HG03039 (cell line): ENCODE data around the gene SNPH.

ENCODE experiments used
- ATAC-seq: cut with Tn5 transposase; IDR thresholded peaks from one replicate; pipeline ENCODE4 v1.9.1; 2021; ENCODE audit warnings: mild to moderate bottlenecking, moderate library complexity; ENCODE audit not compliant: unreplicated experiment

The SNPH gene

DNA sequence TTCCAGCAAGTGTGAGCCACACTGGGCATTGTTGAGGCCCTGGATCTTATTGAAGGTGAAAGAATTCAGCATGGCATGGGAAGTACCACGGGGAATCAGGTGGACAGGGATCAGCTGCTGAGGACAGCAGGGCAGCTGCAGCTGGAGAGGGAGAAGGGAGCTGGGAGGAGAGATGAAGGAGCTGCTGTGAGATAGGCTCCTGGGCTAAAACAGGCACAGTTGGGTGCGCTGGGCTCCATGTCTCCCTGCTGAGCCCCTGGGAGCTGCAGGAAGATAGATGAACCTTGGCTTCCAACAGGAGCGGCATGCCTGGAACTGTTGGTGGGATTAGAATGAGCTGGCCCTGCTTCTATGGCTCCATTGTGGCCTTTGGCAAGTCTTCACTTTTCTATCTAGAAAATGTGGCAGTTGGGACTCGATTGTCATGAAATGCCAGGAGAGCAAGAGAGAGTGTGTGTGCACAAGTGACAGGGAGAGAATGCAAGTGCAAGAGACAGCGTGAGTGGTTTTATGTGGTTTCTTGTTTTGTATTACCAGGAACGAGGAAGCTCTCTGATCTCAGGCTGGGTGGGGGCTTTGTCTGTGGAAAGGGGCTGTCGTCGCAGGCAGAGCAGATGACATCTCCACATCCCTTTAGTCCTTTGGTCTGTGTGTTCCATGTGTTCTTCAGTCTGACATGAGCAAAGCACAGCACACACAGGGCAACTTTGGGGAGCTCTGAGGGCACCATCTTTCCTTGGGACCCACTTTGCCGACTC is 20.4 kb downstream of the SNPH start:
- no peak for ATAC-seq

DNA sequence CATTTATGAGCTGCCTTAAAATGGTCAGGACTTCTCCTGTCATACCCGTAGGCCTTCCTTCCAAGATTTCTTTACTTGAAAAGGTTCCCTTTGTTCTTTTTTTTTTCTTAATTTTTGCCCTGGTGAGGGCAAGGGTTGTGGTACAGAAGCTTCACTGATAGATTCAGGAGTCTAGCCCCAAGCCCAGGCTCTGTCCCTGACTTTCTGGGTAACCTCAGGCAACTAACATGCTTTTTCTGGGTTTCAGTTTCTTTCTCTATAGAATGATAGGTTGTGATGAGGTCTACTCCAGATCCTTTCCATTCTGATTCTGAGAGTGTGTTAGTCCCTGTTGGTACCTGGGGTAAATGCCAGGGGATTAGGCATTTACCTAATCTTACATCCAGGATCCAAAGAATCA is 21.2 kb downstream of the SNPH start:
- no peak for ATAC-seq

DNA sequence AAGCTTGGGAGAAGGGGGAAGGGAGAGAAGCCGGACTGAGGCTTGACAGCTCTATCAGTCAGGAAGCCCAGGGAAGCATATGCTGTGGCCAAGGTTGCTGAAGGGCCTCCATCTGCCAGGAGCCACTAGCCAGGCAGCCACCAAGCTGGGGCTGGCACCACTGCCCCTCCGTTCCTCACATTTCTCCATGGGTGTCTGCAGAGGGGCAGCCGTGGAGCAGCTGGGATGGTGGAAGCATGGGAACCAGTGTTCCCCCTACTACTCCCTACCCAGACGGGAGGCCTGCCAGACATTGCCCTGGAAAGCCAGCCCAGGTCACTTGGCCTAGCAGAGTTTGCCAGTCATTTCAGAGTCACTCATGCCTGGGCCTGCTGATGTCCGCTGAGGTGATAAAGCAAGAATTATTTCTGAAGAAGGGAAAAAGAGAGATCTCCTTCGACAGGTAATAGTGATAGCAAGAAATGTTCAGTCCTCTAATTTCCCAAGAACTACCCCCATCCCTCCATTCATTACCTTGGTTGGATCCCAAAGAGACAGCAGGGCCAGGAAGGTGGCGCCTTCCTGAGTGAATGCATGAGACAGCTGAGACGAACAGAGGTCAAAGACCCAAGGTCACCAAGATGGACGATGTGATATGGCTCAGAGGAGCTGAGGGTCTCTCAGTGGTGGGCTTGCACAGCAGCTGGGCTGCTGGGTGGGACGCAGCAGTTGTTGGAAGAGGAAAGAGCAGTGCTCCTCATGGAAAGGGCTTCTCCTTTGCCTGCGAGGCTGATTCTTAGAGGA is 21.9 kb downstream of the SNPH start:
- no peak for ATAC-seq

DNA sequence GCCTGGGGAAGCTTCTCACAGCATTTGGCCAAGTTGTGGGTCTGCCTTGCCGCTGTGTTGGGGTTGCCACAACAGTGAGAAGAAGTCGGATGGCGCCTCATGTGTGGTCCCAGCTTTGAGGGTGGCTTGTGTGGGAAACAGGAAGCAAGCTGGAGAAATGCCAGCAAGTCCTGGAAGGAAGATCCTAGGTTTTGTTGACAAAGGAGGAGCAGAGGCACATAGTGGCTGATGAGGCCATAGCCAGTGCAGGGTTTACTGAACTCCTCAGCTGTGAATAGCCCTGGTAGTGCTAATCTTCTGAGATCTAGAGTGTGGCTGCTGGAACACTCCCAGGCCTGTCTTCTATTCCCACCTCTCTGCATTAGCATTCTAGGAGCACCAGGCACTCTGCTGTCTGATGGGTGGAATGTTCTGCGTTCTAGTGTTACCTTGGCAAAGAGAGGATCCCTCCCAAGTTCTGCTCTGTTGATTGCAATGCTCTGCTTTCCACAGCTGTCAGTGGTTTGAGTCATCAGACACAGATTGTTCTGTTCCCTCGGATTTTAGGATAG is 25.2 kb downstream of the SNPH start:
- no peak for ATAC-seq

DNA sequence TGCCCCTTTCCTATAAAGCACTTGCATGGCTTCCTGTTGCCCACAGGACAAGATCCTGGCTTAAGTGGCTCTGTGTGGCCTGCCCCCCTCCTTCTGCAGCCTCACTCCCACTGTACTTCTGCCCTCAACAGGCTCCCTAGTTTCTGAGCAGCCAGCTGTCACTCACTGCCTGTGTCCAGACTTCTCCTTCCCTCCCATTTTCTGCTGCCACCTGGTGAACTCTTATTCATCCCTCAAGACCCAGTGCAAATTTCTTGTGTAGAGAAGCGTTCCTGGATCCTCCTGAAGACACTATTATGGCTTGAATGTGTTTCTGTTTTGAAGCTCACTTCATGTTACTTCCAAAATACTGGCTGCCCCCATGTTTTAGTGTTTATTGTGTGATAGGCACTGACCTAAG is 26.5 kb downstream of the SNPH start:
- ATAC-seq, result no peak

DNA sequence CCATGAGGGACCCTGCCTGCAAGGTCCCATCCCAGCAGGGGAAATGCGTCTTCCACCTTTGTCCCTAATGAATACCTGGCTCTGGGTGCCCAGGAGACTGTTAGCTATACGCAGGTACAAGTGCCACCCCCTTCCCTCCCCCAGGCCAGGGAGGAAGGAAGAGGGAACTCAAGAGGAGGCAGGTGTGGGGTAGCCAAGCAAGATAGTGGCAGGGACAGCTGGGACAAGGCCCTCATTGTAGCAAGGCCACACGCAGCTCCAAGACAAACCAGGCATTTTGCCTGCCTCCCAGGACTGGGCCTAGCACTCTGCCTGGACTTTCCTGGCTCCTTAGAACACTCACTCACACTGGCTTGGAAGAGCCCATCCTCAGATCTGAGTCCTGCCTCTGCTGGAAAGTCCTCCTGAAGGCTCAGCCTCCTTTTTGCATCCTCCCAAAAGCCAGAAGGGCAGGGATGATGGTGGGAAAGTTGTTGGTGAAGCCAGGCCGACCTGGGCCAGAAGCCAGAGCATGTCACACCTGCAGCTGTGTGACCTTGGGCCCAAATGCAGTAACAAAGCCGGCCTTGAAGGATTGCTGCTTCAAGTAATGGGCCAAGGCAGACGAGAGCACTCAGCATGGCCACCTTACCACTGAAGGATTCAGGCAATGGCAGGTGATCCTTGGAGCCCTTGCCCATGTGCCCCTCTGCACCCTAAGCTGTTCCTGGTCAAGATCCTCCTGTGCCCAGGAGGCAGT is 27.7 kb downstream of the SNPH start:
- ATAC-seq, result no peak

DNA sequence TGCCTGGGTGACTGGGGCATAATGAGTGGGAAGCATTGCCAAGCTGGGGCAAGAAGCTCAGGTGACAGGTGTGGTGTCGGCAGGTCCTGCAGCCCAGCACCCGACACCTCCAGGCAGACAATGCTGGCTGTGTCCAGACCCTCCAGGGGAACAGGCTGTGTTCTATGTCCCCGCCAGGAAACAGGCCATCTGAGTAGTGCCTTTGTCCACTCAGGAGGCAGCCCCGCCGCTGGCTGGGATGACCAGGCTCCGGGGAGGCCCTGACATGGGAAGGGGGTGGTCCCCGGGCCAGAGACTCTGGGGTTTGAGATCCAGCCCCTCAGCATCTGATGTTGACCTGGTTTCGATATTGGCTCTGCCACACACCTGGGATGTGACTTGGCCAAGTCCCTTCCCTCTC is 28.4 kb downstream of the SNPH start:
- ATAC-seq, result no peak

DNA sequence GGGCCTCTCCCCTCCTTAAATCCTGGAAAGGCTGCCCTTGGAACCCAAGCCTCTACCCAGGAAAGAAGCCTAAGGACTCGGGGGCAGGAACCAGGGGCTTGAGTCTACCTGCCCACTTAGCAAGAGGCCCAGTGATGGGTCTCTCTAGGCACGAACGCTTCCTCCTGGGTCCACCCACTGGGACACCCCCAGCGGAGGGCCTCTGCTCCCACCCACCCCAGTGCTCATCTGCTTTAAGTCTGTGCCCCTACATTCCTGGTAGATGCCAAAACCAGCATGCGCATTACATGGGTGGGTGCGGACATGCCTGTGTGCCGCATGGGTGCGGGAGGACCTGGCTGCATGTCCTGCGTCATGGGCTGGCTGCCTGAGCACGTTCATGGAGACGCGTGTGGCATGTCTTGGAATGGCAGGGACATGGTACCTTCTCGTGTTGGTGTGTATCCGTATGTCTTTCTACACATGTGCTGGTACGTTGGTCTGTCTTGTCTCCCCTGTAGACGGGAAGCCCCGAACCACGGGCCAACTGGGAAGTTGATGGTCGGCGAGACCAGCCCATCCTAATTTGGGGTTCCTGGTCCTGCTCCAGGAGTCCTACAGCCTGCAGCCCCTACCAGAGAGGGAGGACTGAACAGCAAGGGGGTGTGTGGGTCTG is 29.3 kb downstream of the SNPH start:
- ATAC-seq, result no peak

DNA sequence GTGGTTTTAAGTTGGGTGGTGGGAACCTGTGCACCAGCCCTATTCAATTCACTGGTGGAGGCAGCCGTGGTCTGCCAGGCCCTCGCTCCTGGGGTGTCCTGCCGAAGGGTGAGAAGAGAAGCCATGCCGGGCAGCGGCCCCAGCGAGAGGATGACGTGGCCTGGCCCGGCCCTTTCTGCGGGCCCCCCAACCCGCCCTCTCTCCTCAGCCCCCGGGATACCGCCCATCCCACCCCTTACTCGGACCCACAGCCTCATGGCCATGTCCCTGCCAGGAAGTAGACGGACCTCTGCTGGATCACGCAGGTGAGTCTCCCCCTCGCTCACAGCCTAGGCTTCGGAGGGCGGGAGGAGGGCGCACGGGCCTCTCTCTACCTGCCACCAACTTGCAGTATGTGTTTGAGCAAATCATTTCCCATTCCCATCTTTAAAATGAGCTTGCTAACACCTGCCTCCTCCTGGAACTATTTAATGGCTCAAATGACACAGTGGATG is 30.1 kb downstream of the SNPH start:
- ATAC-seq, result no peak

DNA sequence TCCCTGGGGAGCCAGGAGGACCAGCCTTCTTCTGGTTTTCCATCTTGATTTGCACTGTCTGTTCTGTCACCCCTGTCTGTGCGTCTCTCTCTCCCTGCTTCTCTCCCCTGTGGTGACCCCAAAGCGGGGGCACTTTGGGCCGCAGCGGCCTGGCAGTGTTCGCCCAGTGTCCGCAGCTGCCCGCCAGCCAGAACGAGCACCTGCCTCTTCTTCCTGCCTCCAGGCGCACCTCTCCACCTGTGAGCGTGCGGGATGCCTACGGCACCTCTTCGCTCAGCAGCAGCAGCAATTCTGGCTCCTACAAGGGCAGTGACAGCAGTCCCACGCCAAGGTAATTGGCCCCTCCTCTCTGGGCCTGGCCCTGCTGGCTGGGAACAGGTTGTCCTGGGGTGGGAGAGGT is 30.8 kb downstream of the SNPH start:
- no peak for ATAC-seq

DNA sequence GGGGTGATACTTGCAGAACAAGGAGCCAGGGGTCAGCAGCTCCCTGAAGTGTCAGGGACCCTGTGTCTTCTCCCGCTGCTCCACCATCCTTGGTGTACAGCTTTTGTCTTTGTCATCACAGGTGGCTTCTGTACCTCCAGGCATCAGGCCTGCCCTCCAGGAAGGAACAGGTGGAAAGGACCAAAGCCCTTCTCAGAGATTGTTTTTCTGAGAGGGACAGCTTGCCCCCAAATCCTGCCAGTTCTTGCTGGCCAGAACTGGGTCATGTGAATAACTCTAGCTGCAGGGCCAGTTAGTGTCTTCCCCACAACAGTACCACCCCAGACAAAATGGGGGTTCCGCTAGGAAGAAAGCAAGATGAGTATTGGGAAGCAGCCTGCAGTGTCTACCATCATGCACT is 31.4 kb downstream of the SNPH start:
- ATAC-seq, result no peak

DNA sequence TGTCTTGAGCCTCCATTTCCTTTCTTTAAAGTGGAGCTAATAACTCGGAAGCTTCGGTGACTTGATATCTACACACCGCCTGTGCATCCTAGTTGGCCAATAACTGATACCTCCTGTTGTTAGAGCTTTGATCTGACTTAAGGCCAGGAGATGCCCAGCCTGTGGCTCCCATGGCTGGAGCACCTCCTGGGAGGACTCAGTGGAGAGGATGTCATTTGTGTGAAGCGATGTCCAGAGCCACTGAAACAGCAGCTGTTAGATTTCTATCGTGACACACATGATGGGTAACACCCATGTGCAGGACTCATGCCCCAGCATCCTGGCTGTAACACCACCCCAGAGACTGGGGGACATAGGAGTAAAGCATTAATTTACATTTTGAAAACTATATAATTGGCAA is 32.1 kb downstream of the SNPH start:
- no peak for ATAC-seq

DNA sequence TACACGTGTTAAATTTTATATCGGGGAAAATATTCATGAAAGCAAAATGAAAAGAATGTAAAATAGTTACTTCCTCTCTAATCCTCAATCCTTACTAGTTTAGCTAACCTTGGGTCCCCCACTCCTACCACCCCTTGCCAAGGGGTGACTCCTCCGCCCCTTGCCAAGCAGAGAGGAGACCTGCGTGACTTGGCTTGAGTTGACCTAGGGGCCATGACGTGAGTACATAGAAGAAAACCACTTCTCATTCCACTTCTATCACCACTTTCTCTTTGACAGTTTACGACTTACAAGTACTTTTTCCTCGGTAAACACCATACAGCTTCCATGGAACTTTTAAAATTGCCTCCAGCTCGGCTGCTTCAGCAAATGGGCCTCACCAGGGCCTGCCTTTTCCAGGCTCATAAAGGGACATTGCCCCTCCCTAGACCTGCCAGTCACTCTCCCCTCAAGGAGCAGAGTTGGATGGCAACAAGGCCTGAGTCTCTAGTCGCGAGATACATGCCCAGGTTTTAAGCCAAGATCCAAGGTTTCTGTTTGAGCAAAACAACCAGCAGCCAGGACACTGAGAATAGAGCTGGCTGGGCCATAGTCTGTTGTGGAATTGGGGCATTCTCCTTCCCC is 32.9 kb downstream of the SNPH start:
- no peak for ATAC-seq

DNA sequence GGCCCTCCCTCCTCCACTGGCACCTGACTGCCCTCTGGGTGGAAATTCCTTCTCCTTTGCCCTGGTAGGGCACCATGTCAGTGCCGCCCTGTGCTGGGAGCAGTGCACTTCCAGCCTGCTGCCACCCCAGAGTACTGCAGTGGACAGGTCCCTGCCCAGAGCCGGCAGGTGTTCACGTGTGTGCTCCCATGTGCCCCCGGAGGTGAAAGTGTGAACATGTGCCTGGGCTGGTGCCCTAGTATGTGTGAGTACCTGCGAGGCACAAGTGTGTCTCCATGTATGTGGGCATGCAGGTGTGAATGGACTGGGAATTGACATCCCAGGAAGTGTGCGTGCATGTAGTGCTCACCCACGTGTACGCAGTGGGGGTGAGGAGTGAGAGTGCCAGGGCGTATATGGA is 33.4 kb downstream of the SNPH start:
- no peak for ATAC-seq

DNA sequence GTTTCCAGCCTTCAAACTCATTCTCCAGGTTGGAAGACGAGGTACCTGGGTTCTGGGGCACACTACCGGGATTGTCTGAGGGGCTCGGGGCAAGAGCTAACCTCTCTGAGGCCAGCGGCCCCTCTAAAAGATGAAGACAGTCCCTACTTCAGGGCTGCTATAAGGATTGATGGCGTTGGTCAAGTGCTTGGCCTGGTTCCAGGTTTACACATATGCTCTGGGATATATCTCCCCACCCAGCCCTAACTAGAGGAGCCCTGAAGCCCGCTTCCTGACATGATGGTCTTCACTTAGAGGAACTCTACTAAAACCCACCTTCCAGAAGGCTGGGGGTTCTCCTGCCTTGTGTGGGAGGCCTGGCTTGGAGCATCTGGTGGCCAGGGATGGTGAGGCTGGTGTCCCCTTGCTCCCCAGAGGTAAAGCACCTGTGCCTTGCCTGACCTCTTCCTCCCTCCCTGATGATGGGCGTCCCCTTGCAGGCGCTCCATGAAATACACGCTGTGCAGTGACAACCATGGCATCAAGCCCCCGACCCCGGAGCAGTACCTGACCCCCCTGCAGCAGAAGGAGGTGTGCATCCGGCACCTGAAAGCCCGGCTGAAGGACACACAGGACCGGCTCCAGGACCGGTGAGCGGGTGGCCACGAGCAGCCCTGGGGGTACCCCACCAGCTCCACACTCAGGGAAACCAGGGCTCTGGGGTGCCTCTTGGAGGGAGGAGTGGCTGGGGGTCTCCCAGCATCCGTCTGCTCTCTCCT is 34.2 kb downstream of the SNPH start:
- ATAC-seq, result no peak

DNA sequence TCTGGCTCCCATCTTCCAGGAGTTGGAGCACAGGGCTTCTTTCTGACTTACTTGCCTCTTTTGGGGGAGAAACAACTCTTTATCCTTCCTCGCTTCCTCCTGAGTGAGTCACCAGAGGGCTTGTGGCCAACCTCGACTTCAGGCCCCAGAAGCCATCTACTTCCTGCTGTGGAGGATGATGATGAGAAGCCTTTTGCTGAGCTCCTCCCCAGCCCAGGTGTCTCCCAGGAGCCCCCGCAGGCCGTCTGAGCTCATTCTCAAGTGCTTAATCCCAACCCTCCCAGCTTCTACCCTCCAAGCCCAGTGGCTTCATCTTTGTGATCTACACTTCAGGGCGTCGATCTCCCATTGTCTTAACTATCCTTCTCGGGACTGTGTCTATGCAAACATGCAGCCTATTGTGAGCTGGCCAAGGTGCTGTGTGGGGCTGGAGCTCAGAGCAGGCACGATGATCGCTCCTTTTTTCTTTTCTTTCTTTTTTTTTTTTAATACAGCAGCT is 35.0 kb downstream of the SNPH start:
- ATAC-seq, result no peak

DNA sequence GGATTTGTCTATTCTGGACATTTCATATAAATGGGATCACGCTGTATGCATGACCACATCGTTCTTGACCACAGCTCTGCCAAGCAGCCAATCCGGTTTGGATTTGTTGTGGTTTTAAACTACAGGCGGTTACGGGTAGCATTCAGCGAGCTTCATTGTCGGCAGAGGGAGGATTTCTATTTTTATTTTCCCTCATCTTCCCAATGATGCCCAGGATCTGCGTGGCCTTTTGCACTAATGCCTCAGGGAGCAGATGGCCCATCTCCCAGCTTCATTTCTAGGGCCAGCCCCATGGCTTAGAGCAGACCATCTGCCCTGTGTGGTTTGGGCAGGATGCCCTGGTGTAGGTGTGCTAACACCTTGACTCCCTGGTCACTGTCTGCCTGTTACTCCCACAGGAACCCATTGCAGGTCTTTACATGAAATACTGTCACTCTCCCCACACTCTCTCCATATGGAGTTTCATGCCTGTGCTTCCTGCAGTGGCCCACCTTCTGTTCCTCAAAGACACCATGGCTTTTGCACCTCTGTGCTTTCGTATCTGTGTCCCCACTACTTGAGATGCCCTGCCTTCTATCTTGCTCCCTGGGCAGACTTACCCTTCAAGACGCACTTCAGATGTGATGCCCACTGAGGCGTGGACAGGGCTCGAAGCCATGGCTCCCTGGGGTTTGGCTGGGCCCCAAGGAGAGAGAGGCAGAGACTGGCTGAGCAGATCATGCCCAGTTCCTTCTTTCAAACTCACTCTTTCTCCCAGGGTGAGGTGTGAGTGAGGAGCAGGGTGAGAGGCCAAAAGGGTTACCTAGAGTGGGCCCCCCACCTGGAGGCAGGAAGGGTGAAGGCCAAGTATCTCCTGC is 36.8 kb downstream of the SNPH start:
- no peak for ATAC-seq

DNA sequence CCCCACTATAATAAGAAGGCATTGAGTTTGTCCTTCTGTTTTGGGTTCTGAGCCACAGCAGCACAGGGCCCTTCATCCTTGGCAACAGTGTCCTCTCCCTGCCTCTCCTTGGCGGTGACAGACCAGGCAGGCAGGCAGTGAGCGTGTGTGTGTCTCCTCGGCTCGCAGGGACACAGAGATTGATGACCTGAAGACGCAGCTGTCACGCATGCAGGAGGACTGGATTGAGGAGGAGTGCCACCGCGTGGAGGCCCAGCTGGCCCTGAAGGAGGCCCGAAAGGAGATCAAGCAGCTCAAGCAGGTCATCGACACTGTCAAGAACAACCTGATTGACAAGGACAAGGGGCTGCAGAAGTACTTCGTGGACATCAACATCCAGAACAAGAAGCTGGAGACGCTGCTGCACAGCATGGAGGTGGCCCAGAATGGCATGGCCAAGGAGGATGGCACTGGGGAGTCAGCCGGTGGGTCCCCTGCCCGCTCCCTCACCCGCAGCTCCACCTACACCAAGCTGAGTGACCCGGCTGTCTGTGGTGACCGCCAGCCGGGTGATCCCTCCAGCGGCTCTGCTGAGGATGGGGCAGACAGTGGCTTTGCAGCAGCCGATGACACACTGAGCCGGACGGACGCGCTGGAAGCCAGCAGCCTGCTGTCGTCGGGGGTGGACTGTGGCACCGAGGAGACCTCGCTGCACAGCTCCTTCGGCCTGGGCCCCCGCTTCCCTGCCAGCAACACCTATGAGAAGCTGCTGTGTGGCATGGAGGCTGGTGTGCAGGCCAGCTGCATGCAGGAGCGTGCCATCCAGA is 38.8 kb downstream of the SNPH start:
- ATAC-seq, result no peak
